Stimulated activated CD8-positive, alpha-beta memory T cell treated with anti-CD3 and anti-CD28 coated beads, Interleukin-12 subunit alpha, Interleukin-12 subunit beta, amount 100 ng/mL, for 1 hour (primary cell): Measurements from ENCODE around the gene MMRN1.
A peak's percentile ranks its signal among the peaks of the same experiment; 100 is the strongest.

Source experiments
- DNase-seq: peaks from one replicate; pipeline ENCODE4 v3.0.0-alpha.2; 2020; ENCODE audit warnings: low read depth

MMRN1 gene, protein sequence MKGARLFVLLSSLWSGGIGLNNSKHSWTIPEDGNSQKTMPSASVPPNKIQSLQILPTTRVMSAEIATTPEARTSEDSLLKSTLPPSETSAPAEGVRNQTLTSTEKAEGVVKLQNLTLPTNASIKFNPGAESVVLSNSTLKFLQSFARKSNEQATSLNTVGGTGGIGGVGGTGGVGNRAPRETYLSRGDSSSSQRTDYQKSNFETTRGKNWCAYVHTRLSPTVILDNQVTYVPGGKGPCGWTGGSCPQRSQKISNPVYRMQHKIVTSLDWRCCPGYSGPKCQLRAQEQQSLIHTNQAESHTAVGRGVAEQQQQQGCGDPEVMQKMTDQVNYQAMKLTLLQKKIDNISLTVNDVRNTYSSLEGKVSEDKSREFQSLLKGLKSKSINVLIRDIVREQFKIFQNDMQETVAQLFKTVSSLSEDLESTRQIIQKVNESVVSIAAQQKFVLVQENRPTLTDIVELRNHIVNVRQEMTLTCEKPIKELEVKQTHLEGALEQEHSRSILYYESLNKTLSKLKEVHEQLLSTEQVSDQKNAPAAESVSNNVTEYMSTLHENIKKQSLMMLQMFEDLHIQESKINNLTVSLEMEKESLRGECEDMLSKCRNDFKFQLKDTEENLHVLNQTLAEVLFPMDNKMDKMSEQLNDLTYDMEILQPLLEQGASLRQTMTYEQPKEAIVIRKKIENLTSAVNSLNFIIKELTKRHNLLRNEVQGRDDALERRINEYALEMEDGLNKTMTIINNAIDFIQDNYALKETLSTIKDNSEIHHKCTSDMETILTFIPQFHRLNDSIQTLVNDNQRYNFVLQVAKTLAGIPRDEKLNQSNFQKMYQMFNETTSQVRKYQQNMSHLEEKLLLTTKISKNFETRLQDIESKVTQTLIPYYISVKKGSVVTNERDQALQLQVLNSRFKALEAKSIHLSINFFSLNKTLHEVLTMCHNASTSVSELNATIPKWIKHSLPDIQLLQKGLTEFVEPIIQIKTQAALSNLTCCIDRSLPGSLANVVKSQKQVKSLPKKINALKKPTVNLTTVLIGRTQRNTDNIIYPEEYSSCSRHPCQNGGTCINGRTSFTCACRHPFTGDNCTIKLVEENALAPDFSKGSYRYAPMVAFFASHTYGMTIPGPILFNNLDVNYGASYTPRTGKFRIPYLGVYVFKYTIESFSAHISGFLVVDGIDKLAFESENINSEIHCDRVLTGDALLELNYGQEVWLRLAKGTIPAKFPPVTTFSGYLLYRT

DNA sequence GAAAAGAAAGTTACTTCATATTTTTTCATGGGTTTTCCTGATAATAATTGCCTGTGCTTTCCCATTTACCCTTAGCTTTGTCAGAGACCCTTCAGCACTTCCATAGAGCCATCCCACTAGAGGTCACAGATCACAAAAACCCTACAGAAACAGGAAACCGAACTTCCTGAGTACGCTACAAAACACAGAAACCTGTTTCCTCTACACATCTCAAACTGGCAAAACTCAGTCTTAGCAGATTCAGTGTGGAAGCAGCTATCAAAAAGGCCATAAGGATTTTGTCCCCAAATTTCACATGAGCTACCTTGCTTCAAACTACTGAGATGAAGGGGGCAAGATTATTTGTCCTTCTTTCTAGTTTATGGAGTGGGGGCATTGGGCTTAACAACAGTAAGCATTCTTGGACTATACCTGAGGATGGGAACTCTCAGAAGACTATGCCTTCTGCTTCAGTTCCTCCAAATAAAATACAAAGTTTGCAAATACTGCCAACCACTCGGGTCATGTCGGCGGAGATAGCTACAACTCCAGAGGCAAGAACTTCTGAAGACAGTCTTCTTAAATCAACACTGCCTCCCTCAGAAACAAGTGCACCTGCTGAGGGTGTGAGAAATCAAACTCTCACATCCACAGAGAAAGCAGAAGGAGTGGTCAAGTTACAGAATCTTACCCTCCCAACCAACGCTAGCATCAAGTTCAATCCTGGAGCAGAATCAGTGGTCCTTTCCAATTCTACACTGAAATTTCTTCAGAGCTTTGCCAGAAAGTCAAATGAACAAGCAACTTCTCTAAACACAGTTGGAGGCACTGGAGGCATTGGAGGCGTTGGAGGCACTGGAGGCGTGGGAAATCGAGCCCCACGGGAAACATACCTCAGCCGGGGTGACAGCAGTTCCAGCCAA, at the start of gene MMRN1:
Gene MMRN1, plus strand, starts transcription at position 206 of the 902 bp plus-strand sequence. Its CDS starts 118 bp downstream, at position 324.
- no peak for DNase-seq

DNA sequence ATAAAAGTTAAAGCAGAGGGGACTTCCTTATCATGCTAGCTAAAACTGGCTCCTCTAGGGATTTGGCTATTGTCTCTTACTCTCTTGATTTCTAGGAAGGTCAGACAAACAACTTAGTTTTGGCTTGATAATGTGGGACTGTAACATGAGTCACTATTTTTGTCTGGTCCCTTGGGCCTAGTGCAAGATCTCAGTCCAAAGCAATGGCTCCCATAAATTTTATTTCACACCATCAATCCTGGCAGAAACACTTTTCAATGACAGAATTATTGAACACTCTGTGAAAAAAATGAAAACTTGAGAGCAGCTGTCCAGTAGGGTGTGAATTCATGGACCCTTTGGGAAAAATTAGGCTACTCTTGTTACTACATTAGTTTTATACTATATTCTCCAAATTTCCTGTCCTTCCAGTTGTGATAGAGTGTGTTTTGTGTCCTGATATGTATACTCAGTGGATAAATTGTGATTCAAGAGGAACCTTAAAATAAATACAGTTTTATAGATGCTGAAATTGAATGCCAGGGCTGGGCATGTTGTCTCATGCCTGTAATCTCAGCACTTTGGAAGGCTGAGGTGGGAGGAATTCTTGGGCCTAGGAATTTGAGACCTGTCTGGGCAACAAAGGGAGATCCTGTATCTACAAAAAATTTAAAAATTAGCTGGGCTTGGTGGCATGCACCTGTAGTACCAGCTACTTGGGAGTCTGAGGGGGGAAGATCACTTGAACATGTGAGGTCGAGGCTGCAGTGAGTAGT, 46.9 kb upstream of the MMRN1 start:
- DNase-seq = no peak

DNA sequence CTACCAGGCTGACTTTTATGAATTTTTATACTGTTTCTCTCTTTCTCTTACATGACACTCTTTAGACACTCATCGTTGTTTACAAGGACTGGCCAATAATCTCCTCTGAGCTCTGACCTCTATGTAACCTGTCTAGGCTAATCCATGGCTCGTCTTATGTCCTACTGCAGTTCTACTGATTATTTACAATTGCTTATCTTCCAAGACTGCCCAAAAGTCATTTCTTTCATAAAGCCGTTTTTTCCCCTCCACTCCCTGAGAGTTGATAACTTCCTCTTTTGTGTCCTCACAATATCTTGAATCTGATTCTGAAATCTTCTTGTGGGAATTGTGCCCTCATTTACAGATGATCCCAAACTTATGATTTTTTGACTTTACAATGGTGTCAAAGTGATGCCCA, 39.4 kb upstream of the MMRN1 start:
- DNase-seq = no peak

DNA sequence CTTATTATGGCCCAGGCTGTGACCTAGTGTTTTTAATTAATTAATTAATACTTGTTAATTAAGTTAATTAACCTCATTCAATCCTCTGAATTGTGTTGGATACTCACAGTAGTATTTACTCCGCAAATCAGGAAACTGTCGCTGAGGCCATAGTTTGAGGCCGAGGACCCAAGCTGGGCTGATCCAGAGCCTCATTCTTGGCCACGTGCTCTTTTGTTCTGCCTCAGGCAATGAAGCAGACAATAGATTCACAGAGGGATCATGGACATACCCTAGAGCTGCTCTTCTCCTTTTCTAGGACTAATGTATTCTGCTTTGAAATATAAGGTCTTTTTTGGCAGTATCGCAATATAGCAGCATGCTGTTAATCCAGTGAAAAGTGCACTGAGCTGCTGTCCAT, 33.7 kb upstream of the MMRN1 start:
- no peak for DNase-seq

DNA sequence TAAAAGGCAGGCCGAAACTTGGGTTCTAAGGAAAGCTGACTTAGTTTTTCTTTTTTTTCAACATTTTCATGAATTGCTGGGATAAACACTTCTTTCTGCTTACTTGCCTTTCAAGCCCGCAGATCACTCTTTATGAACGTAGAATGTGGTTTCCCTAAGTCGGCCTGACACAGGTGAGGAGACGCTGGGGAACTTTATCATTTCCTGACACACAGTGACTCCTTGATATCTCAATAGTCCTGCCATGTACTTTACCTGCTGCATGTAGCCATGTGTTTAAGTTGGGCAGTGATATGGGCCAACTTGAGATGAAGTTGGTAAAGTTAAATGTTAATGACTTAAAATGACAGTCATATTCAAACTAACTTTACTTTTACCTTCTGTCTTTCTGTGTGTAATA, 31.1 kb upstream of the MMRN1 start:
- DNase-seq = no peak

DNA sequence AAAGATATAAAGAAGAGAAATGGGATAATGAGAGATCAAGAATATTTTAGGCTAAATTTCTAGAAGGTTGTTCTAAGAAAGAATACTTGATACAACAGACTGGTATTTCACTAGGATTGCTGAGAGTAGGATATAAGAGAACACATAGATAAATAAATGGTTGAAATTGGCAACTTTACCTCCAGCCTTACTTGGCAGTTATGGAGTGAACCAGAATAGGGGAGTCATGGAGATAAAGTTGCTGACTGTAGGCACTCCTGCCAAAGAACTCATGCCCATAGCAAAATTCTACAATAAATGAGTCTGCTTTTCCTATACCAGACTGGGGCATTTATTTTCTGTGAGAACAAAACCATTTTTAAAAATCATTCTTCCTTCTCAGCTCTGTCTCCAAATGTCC, 26.4 kb upstream of the MMRN1 start:
- DNase-seq = no peak

DNA sequence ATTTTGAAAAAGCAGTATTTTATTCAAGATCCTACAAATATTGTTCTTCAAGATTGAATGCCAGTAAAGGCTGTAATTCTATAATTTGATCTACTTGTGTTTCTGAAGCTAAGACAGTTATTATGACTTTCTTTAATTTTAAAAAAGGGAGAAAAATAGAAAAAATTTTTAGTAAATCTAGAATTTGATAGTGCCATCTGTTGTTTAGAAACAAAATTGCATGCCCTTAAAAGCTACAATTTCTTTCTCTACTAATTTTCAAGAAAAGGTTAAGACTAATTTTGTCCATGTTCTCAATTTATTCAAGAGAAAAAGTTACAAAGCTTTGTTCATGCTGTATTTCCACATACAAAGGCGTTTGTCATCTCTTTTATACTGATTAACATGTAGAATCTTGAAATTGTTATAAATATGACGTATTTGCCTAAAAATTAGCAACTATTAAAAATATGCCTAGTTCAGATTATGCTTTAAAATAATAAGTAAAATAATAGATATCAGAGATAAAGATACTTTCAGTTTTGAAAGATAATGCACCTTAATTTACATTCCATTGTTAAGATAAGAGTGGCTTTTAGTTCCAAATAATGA, 25.6 kb upstream of the MMRN1 start:
- DNase-seq = no peak

DNA sequence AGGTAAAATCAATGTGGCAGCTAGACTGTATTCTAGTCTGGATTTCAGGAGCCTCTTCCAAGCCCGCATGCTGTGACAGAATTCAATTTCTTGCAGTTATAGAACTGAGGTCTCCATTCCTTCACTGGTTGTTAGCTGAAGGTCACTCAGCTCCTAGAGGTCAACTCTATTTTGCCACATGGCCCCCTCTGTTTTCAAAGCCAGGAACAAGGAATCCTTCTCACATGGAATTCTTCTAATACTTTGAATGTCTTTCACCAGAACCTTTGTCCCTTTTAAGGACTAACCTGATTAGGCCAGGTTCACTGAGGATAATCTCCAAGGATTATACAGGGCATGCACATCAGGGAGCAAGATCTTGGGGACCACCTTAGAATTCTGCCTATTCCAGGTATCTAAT, 23.4 kb upstream of the MMRN1 start:
- no peak for DNase-seq

DNA sequence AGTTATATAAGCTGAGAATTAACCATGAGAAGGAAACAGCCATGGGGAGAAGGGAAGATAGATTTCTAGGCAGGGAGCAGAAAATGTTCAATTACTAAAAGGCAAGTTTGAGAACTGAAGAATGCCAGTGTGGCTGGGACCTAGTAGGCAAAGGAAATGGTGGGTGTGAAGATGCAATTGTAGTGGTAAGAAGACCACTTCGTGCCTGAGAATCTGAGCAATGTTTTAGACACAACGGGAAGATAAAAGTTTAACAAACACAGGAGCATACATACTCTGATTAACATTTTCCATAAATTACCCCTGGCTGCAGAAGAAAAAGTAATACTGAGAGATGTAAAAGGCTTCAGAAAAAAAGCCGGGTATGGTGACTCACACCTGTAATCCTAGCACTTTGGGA, 18.1 kb upstream of the MMRN1 start:
- no peak for DNase-seq

DNA sequence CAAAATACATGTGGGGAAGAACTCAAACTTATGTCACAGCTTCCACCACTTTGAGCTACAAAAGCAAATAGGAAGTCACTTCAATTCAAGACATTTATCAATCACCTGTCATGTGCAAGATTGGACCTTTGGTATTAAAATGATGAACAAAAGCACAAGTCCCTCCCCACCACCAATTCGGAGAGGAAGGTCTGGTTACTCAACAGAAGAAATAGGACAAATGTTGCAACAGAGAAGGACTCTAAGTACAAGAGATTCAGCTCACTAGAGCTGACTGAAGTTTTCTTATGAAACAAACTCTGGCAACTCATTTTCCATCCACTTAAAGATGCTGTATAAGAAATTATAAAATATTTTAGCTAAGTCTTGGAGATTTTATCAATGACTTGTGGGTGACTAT, 16.0 kb upstream of the MMRN1 start:
- DNase-seq = no peak

DNA sequence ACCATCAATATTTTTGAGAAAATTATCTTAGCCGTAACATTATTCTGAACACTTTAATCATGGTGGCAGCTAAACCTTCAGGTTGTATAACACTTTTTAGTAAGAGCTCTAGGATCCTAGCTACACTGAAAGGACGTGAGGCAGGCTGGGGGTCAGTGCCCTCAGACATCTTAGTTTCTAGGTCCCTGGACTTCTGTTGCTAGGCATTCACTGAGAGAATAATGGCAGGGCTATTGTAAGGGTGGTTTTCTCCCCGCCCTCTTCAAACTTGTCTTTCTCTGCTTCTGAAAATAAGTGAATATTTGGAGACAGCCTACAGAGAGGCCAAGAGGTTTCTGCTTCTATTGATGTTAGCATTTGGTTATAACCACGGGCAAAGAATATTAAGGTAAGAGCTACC, 15.4 kb upstream of the MMRN1 start:
- DNase-seq = no peak

DNA sequence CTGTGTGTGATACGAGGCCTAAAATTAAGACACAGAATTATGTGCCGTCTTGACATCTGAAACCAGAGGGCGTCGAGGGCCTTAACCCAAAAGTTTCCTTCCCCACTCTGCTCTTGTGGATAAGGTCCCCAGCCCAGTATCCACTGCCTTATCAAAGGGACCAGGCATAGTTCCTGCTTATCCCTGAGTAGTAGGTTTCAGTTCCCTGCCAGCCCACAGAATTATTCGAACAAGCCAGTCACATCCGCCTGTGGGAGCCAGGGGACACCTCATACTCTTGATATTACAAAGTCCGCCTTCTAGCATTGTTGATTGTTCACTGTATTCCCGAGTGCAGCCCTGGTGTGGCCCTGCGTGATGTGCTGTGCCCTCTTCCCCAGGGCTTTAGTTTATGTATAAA, 5.4 kb upstream of the MMRN1 start:
- no peak for DNase-seq

DNA sequence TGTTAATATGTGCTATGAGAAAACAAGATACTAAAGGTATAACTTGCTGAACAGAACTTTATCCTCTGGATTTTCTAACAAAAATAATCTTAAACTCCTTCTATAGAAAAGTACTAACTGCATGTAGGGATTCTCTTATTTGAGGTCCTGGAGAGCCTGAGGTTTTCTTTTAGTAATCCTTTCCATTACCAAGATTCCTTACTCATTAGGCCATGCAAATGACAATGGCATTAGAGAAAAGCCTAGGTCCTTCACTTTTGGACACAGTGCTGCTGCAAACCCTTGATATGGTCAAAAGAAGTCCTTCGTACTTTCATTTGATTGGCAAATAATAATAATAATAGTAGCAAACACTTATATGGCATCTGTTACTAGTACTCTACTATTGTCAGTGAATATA, 3.2 kb downstream of the MMRN1 start:
- DNase-seq = no peak

DNA sequence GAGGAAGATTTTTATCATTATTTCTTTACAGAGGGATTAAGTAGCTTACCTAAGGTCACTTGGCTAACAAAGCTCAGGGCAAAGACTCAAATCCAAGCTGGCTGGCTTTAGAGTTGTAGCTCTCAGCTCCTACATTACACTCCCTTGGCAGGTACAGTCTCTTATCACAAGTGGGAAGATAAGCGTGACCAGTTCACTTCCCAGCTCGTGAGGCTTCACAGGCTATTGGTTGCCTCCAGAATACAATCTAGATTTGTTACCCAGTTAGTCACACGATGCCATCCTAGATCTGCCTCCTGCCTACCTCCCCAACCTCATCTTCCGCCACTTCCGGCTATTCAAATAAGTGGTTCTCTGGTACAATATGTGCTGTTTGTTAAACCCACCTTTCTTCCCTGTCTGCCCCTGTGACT, 3.7 kb downstream of the MMRN1 start:
- no peak for DNase-seq

DNA sequence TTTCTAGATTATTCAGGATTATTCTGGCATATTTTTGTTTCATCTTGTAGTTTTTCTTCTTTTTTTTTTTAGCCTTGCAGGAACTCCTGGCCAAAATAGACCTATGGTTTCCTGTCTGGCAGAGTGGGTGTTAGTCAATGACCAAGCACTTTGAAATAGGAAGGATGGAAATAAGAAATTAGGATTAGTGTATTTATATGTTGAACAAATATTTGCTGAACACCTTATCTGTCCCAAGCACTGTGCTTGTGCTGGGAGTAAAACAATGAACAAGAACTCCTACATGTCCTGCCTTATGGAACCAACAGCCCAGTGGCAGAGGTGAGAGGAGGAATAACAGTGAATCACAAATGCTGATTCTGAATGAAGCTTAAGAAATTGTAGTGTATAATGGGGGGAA, 4.5 kb downstream of the MMRN1 start:
- no peak for DNase-seq

DNA sequence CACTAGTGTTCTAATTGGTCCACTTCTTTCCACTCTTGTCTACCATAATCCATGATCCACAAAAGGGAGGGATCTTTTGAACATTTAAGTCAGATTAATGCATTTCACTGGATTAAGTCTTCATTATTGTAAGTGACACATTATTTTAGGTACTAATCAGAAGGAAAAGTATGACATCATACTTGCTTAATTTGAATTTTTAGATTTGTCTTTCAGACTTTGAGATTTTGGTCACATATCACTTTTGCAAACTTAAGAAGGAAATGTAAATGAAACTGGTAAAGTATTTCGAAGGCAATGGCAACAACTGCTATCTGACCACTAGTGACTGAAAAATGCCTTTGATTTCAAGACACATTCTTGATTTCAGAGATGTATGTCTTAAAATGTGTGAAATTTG, 5.2 kb downstream of the MMRN1 start:
- no peak for DNase-seq

DNA sequence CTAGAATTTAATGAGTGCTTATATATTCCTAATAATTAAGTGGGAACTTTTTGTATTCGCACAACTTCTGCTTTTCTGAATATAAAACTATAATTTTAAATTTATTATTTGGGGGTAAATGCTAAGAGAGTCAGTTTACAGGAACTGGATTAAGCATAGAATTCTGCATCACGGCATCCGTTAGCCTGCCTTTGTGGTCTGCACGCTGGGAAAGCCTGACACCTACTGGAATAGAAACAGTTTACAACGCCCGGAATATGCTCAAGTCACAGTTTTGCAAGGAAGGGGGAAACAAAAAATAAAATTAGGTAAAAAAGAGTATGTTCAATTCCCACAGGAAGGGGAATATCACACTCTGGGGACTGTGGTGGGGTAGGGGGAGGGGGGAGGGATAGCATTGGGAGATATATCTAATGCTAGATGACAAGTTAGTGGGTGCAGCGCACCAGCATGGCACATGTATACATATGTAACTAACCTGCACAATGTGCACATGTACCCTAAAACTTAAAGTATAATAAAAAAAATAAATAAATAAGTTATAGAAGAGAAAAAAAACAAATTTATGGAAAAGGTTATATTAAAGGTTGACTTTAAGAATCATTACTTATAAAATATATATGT, 7.3 kb downstream of the MMRN1 start:
- DNase-seq = peak; percentile 30

DNA sequence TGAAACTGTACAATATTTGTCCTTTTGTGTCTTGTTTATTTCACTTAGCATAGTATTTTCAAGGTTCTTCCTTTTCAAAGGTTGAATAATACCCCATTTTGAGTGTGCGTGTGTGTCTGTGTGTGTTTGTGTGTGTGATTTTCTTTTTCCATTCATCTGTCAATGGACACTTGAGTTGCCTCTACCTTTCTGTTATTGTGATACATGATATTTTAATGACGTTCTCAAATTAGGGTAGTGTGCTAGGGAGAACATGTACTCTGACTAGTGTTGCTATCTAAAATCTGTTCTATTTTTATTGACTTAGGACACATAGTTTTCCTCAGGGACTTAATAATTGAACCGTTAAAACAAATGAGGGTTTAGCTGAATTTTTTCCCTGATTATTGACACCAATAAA, 9.9 kb downstream of the MMRN1 start:
- DNase-seq = no peak

DNA sequence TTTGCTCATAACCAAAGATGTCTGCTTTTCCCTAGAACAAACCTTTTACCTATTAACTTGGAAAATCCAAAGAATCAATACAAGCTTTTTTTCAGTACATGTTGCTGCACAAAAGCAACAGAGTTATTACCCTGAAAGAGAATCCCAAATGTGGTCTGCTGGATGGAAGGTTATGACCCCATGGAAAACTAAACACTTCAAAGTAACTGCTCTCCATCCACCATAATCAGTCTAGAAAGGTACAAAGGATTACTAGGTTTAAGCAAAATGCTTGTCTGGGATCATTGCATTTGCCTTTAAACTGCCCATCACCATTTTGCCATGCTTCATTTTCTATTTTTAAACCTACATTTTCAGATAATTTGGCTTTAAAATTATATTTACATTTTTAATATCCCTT, 11.7 kb downstream of the MMRN1 start:
- DNase-seq = no peak
